ENCODE measurements around the gene UBE2R2.
"Not testable (repeated sequence)": the region's sequence is repeated elsewhere in the genome, so short reads cannot be mapped to it uniquely, and the experiment has no call there.

UBE2R2 gene

GRCh38 chr9:33816327-33817252 lies at the start of gene UBE2R2:
Gene UBE2R2, plus strand, starts transcription at chr9:33817160. Its CDS starts 598 bp downstream, at chr9:33817758.
- H3K4me1 ChIP-seq (ENCODE audit: control insufficient read depth, low read depth, low read length) = peaks cover 19% of the 10 kb centered on the region
- H3K27me3 ChIP-seq (ENCODE audit: control insufficient read depth, insufficient read depth, low read length) = no peaks in the 10 kb centered on the region
- peak within 1 kb of the TSS; percentile 88 for H3K27ac ChIP-seq (ENCODE audit: low read length)
- H3K9ac ChIP-seq (ENCODE audit: low read length) = peak within 1 kb of the TSS; percentile 95
- H3K9me3 ChIP-seq (ENCODE audit: control insufficient read depth, low read depth, low read length) = no peaks in the 10 kb centered on the region
- peak within 1 kb of the TSS; percentile 72 for H3K4me3 ChIP-seq (ENCODE audit: low read length)
- H3K36me3 ChIP-seq (ENCODE audit: control insufficient read depth, low read depth, low read length) = no peaks in the 10 kb centered on the region

- H3K27ac ChIP-seq (ENCODE audit: low read length); H3K4me3 ChIP-seq (ENCODE audit: low read length); H3K27me3 ChIP-seq (ENCODE audit: control insufficient read depth, insufficient read depth, low read length); H3K9ac ChIP-seq (ENCODE audit: low read length); H3K4me1 ChIP-seq (ENCODE audit: control insufficient read depth, low read depth, low read length); H3K36me3 ChIP-seq (ENCODE audit: control insufficient read depth, low read depth, low read length); H3K9me3 ChIP-seq (ENCODE audit: control insufficient read depth, low read depth, low read length): not testable (repeated sequence)
These were observed 46.6 kb upstream of the UBE2R2 start for GRCh38 chr9:33770156-33770880.

GRCh38 chr9:33773135-33773534 lies 43.8 kb upstream of the UBE2R2 start:
- not testable (repeated sequence) for H3K27ac ChIP-seq (ENCODE audit: low read length); H3K9ac ChIP-seq (ENCODE audit: low read length); H3K4me1 ChIP-seq (ENCODE audit: control insufficient read depth, low read depth, low read length); H3K4me3 ChIP-seq (ENCODE audit: low read length); H3K36me3 ChIP-seq (ENCODE audit: control insufficient read depth, low read depth, low read length); H3K9me3 ChIP-seq (ENCODE audit: control insufficient read depth, low read depth, low read length); H3K27me3 ChIP-seq (ENCODE audit: control insufficient read depth, insufficient read depth, low read length)

- not testable (repeated sequence) for H3K4me1 ChIP-seq (ENCODE audit: control insufficient read depth, low read depth, low read length); H3K9me3 ChIP-seq (ENCODE audit: control insufficient read depth, low read depth, low read length); H3K27ac ChIP-seq (ENCODE audit: low read length); H3K27me3 ChIP-seq (ENCODE audit: control insufficient read depth, insufficient read depth, low read length); H3K9ac ChIP-seq (ENCODE audit: low read length); H3K4me3 ChIP-seq (ENCODE audit: low read length); H3K36me3 ChIP-seq (ENCODE audit: control insufficient read depth, low read depth, low read length)
These were observed 42.8 kb upstream of the UBE2R2 start for GRCh38 chr9:33774074-33774659.

- no peaks in the 10 kb centered on the region for H3K9me3 ChIP-seq (ENCODE audit: control insufficient read depth, low read depth, low read length)
- no peaks in the 10 kb centered on the region for H3K4me1 ChIP-seq (ENCODE audit: control insufficient read depth, low read depth, low read length)
- H3K9ac ChIP-seq (ENCODE audit: low read length) = no peak overlapping the region
- H3K27ac ChIP-seq (ENCODE audit: low read length) = no peak overlapping the region
- no peaks in the 10 kb centered on the region for H3K27me3 ChIP-seq (ENCODE audit: control insufficient read depth, insufficient read depth, low read length)
- no peaks in the 10 kb centered on the region for H3K36me3 ChIP-seq (ENCODE audit: control insufficient read depth, low read depth, low read length)
- no peak overlapping the region for H3K4me3 ChIP-seq (ENCODE audit: low read length)
These were observed 40.4 kb upstream of the UBE2R2 start for GRCh38 chr9:33776578-33776977.

- Histone ChIP-seq H3K4me3 (ENCODE audit: low read length) (no peak overlapping the region), H3K4me1 (ENCODE audit: control insufficient read depth, low read depth, low read length) (no peaks in the 10 kb centered on the region), H3K27ac (ENCODE audit: low read length) (no peak overlapping the region), H3K27me3 (ENCODE audit: control insufficient read depth, insufficient read depth, low read length) (no peaks in the 10 kb centered on the region), H3K9me3 (ENCODE audit: control insufficient read depth, low read depth, low read length) (no peaks in the 10 kb centered on the region), H3K36me3 (ENCODE audit: control insufficient read depth, low read depth, low read length) (no peaks in the 10 kb centered on the region), H3K9ac (ENCODE audit: low read length) (no peak overlapping the region)
These were observed 38.1 kb upstream of the UBE2R2 start for GRCh38 chr9:33778700-33779351.

GRCh38 chr9:33780276-33780675 lies 36.7 kb upstream of the UBE2R2 start:
- H3K4me3 ChIP-seq (ENCODE audit: low read length) = no peak overlapping the region
- H3K27ac ChIP-seq (ENCODE audit: low read length) = no peak overlapping the region
- no peaks in the 10 kb centered on the region for H3K4me1 ChIP-seq (ENCODE audit: control insufficient read depth, low read depth, low read length)
- no peaks in the 10 kb centered on the region for H3K27me3 ChIP-seq (ENCODE audit: control insufficient read depth, insufficient read depth, low read length)
- H3K9ac ChIP-seq (ENCODE audit: low read length) = no peak overlapping the region
- no peaks in the 10 kb centered on the region for H3K36me3 ChIP-seq (ENCODE audit: control insufficient read depth, low read depth, low read length)
- no peaks in the 10 kb centered on the region for H3K9me3 ChIP-seq (ENCODE audit: control insufficient read depth, low read depth, low read length)

GRCh38 chr9:33781736-33782135 lies 35.2 kb upstream of the UBE2R2 start:
- no peak overlapping the region for H3K4me3 ChIP-seq (ENCODE audit: low read length)
- H3K9me3 ChIP-seq (ENCODE audit: control insufficient read depth, low read depth, low read length) = no peaks in the 10 kb centered on the region
- no peaks in the 10 kb centered on the region for H3K4me1 ChIP-seq (ENCODE audit: control insufficient read depth, low read depth, low read length)
- H3K36me3 ChIP-seq (ENCODE audit: control insufficient read depth, low read depth, low read length) = no peaks in the 10 kb centered on the region
- H3K27me3 ChIP-seq (ENCODE audit: control insufficient read depth, insufficient read depth, low read length) = no peaks in the 10 kb centered on the region
- no peak overlapping the region for H3K27ac ChIP-seq (ENCODE audit: low read length)
- H3K9ac ChIP-seq (ENCODE audit: low read length) = no peak overlapping the region

GRCh38 chr9:33782395-33783152 lies 34.4 kb upstream of the UBE2R2 start:
- Histone ChIP-seq H3K27ac (ENCODE audit: low read length) (no peak overlapping the region), H3K4me3 (ENCODE audit: low read length) (no peak overlapping the region), H3K27me3 (ENCODE audit: control insufficient read depth, insufficient read depth, low read length) (no peaks in the 10 kb centered on the region), H3K36me3 (ENCODE audit: control insufficient read depth, low read depth, low read length) (no peaks in the 10 kb centered on the region), H3K4me1 (ENCODE audit: control insufficient read depth, low read depth, low read length) (no peaks in the 10 kb centered on the region), H3K9ac (ENCODE audit: low read length) (no peak overlapping the region), H3K9me3 (ENCODE audit: control insufficient read depth, low read depth, low read length) (no peaks in the 10 kb centered on the region)

- Histone ChIP-seq H3K4me3 (ENCODE audit: low read length) (no peak overlapping the region), H3K9ac (ENCODE audit: low read length) (no peak overlapping the region), H3K9me3 (ENCODE audit: control insufficient read depth, low read depth, low read length) (no peaks in the 10 kb centered on the region), H3K4me1 (ENCODE audit: control insufficient read depth, low read depth, low read length) (no peaks in the 10 kb centered on the region), H3K36me3 (ENCODE audit: control insufficient read depth, low read depth, low read length) (no peaks in the 10 kb centered on the region), H3K27ac (ENCODE audit: low read length) (no peak overlapping the region), H3K27me3 (ENCODE audit: control insufficient read depth, insufficient read depth, low read length) (no peaks in the 10 kb centered on the region)
These were observed 31.0 kb upstream of the UBE2R2 start for GRCh38 chr9:33785914-33786313.

- Histone ChIP-seq H3K4me3 (ENCODE audit: low read length) (no peak overlapping the region), H3K9ac (ENCODE audit: low read length) (no peak overlapping the region), H3K27me3 (ENCODE audit: control insufficient read depth, insufficient read depth, low read length) (no peaks in the 10 kb centered on the region), H3K27ac (ENCODE audit: low read length) (no peak overlapping the region), H3K4me1 (ENCODE audit: control insufficient read depth, low read depth, low read length) (no peaks in the 10 kb centered on the region), H3K9me3 (ENCODE audit: control insufficient read depth, low read depth, low read length) (no peaks in the 10 kb centered on the region), H3K36me3 (ENCODE audit: control insufficient read depth, low read depth, low read length) (no peaks in the 10 kb centered on the region)
These were observed 30.3 kb upstream of the UBE2R2 start for GRCh38 chr9:33786681-33787080.
